ENCODE data around the gene OR5K2.
A peak's percentile ranks its signal among the peaks of the same experiment; 100 is the strongest.

The OR5K2 gene

GRCh38 chr3:98512576-98512975, 15.1 kb downstream of the OR5K2 start:
- Mint-ChIP-seq H3K4me1 (peaks cover 13% of the 10 kb centered on the region), H3K27ac (no peak overlapping the region), H3K36me3 (peaks cover 68% of the 10 kb centered on the region), H3K9me3 (no peaks in the 10 kb centered on the region), H3K27me3 (no peaks in the 10 kb centered on the region), H3K4me3 (no peak overlapping the region)
- ATAC-seq = no peak

- H3K4me3 Mint-ChIP-seq = no peak overlapping the region
- ATAC-seq = no peak
- peaks cover 17% of the 10 kb centered on the region for H3K4me1 Mint-ChIP-seq
- peaks cover 65% of the 10 kb centered on the region for H3K36me3 Mint-ChIP-seq
- H3K9me3 Mint-ChIP-seq = no peaks in the 10 kb centered on the region
- H3K27me3 Mint-ChIP-seq = no peaks in the 10 kb centered on the region
- no peak overlapping the region for H3K27ac Mint-ChIP-seq
Observed at GRCh38 chr3:98513091-98513511, 15.6 kb downstream of the OR5K2 start.

- H3K4me1 Mint-ChIP-seq = peaks cover 22% of the 10 kb centered on the region
- no peak for ATAC-seq
Observed at GRCh38 chr3:98513736-98514135, 16.3 kb downstream of the OR5K2 start.

GRCh38 chr3:98514948-98515347, 17.5 kb downstream of the OR5K2 start:
- Mint-ChIP-seq H3K36me3 (peaks cover 66% of the 10 kb centered on the region), H3K4me1 (peaks cover 32% of the 10 kb centered on the region), H3K27me3 (no peaks in the 10 kb centered on the region), H3K4me3 (no peak overlapping the region), H3K27ac (no peak overlapping the region), H3K9me3 (no peaks in the 10 kb centered on the region)
- ATAC-seq = no peak

More at GRCh38 chr3:98513736-98514135, 16.3 kb downstream of the OR5K2 start:
- Mint-ChIP-seq H3K36me3 (peaks cover 63% of the 10 kb centered on the region), H3K9me3 (no peaks in the 10 kb centered on the region), H3K4me3 (no peak overlapping the region), H3K27ac (no peak overlapping the region), H3K27me3 (no peaks in the 10 kb centered on the region)

GRCh38 chr3:98518816-98519215, 21.3 kb downstream of the OR5K2 start:
- H3K4me3 Mint-ChIP-seq = no peak overlapping the region

GRCh38 chr3:98519351-98519750, 21.9 kb downstream of the OR5K2 start:
- Mint-ChIP-seq H3K9me3 (no peaks in the 10 kb centered on the region), H3K27ac (no peak overlapping the region), H3K4me1 (peaks cover 54% of the 10 kb centered on the region), H3K4me3 (peak overlapping the region; percentile 4), H3K27me3 (no peaks in the 10 kb centered on the region), H3K36me3 (peaks cover 63% of the 10 kb centered on the region)
- ATAC-seq = no peak

More at GRCh38 chr3:98518816-98519215, 21.3 kb downstream of the OR5K2 start:
- Mint-ChIP-seq H3K4me1 (peaks cover 51% of the 10 kb centered on the region), H3K27ac (no peak overlapping the region), H3K36me3 (peaks cover 62% of the 10 kb centered on the region), H3K27me3 (no peaks in the 10 kb centered on the region), H3K9me3 (no peaks in the 10 kb centered on the region)
- ATAC-seq = no peak

DNA sequence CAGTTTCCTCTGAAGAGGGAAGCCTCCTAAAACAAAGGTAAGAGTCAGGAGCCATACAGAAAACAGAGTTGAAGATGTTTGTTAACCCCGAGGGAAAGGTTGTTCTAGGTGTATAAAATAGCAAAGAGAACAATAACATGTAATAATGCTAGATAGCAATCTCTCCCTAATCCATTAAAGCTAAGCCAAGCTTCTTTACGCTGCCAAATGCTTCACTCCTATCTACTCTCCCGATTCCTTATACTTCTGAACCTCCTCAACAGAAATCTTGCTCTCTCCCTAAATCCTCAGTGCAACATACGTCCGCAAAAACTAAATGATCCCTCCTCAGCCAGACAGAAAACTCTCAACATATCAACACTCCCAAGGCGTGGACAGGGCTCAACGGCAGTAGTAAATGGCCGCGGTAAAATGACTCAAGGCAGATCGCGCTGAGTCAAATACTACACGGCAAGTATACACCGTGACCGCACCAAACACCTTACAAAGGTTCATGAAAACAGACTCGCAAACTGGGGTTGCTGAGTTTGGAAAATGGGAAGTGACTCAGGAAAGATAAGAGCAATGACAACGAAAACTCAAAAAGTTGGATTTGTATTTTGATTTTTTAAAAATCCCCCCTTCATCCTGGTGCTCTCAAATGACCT, 24.5 kb downstream of the OR5K2 start:
- peak; percentile 73 for ATAC-seq
- H3K27me3 Mint-ChIP-seq = no peaks in the 10 kb centered on the region
- H3K9me3 Mint-ChIP-seq = no peaks in the 10 kb centered on the region
- H3K27ac Mint-ChIP-seq = peak overlapping the region; percentile 72
- H3K36me3 Mint-ChIP-seq = peaks cover 55% of the 10 kb centered on the region
- peak overlapping the region; percentile 89 for H3K4me3 Mint-ChIP-seq
- peaks cover 64% of the 10 kb centered on the region for H3K4me1 Mint-ChIP-seq

DNA sequence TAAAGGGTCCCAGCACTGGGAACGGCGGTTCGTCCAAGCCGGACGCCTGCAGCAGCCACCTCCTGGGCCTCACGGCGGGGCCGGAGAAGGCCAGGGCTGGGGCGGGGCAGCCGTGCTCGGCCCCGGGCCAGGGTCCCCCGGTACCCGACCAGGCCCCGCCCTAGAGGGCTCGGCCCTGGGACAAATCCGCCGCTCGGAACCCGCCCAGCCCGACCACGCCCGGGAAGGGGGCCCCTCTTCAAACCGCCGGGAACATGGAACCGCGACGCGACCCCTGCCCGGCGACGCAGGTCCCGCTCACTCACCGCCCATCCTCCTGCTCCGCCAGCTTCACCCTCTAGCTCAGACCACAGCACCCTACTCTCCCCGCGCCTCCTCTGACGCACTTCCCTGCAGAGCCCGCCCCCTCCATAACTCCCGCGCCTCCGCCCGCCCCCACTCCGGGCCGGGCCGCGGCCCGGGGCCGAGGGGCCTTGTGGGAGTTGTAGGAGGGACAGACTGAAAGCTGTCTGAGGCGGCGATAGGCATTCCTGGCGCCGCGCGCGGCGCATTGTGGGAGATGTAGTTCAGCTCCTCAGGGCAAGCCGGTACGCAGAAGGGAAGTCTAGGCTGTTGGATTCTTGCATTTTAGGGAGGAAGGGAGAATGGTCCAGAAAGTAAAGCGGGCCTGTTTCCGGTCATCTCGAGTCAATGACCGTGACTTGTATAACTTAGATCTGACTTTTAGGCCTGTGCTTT, 25.2 kb downstream of the OR5K2 start, which contains the start of gene CLDND1:
TSS of gene CLDND1 (minus strand) at position 359 of the 738 bp plus-strand sequence. CDS start 1,478 bp downstream, outside the sequence.
- H3K27ac Mint-ChIP-seq = peak within 1 kb of the TSS; percentile 72
- no peaks in the 10 kb centered on the region for H3K27me3 Mint-ChIP-seq
- peaks cover 64% of the 10 kb centered on the region for H3K4me1 Mint-ChIP-seq
- ATAC-seq = peak; percentile 99
- H3K36me3 Mint-ChIP-seq = peaks cover 53% of the 10 kb centered on the region
- no peaks in the 10 kb centered on the region for H3K9me3 Mint-ChIP-seq
- peak within 1 kb of the TSS; percentile 89 for H3K4me3 Mint-ChIP-seq

GRCh38 chr3:98525494-98525893, 28.0 kb downstream of the OR5K2 start:
- ATAC-seq = no peak
- H3K27ac Mint-ChIP-seq = peak overlapping the region; percentile 40
- peaks cover 42% of the 10 kb centered on the region for H3K36me3 Mint-ChIP-seq
- no peak overlapping the region for H3K4me3 Mint-ChIP-seq
- no peaks in the 10 kb centered on the region for H3K9me3 Mint-ChIP-seq
- peaks cover 55% of the 10 kb centered on the region for H3K4me1 Mint-ChIP-seq
- no peaks in the 10 kb centered on the region for H3K27me3 Mint-ChIP-seq

DNA sequence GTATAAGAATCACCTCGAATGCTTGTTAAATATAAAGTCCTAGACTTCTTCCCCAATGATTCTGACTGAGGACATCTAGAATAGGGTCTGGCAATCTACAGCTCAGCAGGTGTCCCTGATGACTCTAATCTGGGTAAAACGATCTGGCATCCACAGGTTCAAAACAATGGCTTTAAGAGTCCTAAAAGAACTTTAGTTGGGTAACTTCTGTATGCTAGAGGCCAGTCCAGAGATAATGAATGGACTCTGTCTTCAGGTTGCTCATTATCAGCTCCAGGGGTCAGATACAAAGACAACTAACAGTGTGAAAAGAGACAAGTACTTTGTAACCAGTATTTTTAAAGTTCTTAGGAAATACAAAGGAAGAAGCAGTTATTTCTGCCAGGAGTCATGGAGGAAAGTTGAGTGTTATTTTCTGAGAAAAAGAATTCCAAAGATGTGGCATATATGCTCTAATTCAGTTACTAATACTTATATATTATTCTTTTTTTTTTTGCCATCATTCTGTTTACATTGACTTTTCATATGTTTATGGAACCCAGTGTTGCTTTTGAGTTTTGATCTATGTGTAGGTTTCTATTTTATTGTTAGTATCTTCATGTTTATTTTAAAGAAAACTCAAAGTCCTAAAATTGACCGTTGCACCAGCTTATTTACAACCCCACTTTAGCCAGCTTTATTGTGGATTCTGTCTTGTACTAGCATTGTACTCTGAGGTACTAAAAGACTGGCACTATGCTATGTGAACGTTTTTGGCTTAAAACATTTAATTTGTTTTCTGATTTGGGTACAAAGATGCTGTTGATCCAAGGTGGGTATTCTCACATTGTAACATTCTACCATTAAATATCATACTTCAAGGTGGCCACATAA, 31.2 kb downstream of the OR5K2 start:
- Mint-ChIP-seq H3K27ac (peak overlapping the region; percentile 51), H3K27me3 (no peaks in the 10 kb centered on the region), H3K4me3 (peak overlapping the region; percentile 67), H3K36me3 (peaks cover 59% of the 10 kb centered on the region), H3K9me3 (no peaks in the 10 kb centered on the region), H3K4me1 (peaks cover 43% of the 10 kb centered on the region)
- no peak for ATAC-seq

DNA sequence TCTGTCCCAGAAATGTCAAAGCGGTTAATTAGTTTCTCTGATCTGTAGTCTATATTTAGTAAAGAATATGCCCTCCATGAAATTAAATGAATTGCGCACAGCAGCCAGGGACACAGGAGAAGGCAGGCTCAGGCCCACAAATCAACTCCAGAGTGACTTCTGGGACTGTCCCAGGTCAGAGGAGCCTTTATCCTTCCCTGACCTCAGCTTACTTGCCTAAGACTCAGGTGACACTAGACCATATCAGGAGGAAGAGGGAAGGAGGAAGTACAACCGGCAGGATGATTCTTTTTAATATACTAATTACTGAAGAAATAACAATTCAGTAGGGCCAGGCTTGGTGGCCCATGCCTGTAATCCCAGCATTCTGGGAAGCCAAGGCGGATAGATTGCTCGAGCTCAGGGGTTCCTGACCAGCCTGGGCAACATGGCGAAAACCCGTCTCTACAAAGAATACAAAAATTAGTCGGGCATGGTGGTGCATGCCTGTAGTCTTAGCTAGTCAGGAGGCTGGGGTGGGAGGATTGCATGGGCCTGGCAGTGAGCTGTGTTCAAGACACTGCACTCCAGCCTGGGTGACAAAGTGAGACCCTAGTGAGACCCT, 32.5 kb downstream of the OR5K2 start:
- Mint-ChIP-seq H3K4me3 (peak overlapping the region; percentile 84), H3K27me3 (no peaks in the 10 kb centered on the region), H3K27ac (peak overlapping the region; percentile 43), H3K4me1 (peaks cover 32% of the 10 kb centered on the region), H3K36me3 (peaks cover 47% of the 10 kb centered on the region), H3K9me3 (no peaks in the 10 kb centered on the region)
- no peak for ATAC-seq

DNA sequence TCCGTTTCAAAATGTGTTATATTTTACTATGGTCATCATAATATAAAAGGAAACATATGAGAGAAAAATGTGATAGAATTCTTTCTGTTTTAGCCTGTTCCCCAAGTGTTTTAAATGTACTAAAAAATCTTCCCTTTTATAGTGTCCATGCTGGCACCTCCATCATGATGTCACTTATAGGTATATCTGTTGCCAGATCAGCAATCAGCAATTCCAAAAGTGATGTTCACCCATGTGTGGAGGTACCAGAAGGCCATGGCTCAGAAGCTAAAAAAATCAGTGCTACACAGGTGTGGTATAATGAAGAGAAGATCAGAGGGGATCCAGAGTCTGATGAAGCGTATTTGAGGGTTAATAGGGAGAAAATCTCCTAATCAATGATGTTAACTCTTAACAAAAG, 33.2 kb downstream of the OR5K2 start:
- Mint-ChIP-seq H3K4me3 (peak overlapping the region; percentile 84), H3K27ac (peak overlapping the region; percentile 77), H3K27me3 (no peaks in the 10 kb centered on the region), H3K36me3 (peaks cover 43% of the 10 kb centered on the region), H3K4me1 (peaks cover 29% of the 10 kb centered on the region), H3K9me3 (no peaks in the 10 kb centered on the region)
- ATAC-seq = no peak

GRCh38 chr3:98531622-98532274, 34.3 kb downstream of the OR5K2 start, which contains the start of gene GPR15:
Gene GPR15, plus strand, starts transcription at chr3:98531978. Its CDS starts 56 bp downstream, at chr3:98532034.
- Mint-ChIP-seq H3K27me3 (no peaks in the 10 kb centered on the region), H3K27ac (peak within 1 kb of the TSS; percentile 77), H3K36me3 (peaks cover 43% of the 10 kb centered on the region), H3K4me1 (peaks cover 29% of the 10 kb centered on the region), H3K9me3 (no peaks in the 10 kb centered on the region), H3K4me3 (peak within 1 kb of the TSS; percentile 84)
- peak; percentile 61 for ATAC-seq

GRCh38 chr3:98532275-98532637, 34.8 kb downstream of the OR5K2 start:
- Mint-ChIP-seq H3K27ac (peak overlapping the region; percentile 77), H3K4me1 (peaks cover 29% of the 10 kb centered on the region), H3K4me3 (peak overlapping the region; percentile 84), H3K27me3 (no peaks in the 10 kb centered on the region), H3K9me3 (no peaks in the 10 kb centered on the region), H3K36me3 (peaks cover 43% of the 10 kb centered on the region)
- ATAC-seq = no peak
